HG02970 (cell line): ENCODE measurements around the gene BPIFB3.
"Not testable (repeated sequence)": the region's sequence is repeated elsewhere in the genome, so short reads cannot be mapped to it uniquely, and the experiment has no call there.

Experiments used
- ATAC-seq: cut with Tn5 transposase; IDR thresholded peaks from one replicate; pipeline ENCODE4 v1.9.1; 2021; ENCODE audit warnings: mild to moderate bottlenecking, moderate library complexity, moderate number of reproducible peaks; ENCODE audit not compliant: unreplicated experiment, low FRiP score

BPIFB3 gene

GRCh38 chr20:33111306-33111705 is 57.6 kb downstream of the BPIFB3 start:
- no peak for ATAC-seq

GRCh38 chr20:33112547-33113386 is 59.1 kb downstream of the BPIFB3 start:
- ATAC-seq, result no peak

- ATAC-seq, result no peak
Observed at GRCh38 chr20:33113387-33113908, 59.7 kb downstream of the BPIFB3 start.

GRCh38 chr20:33115501-33115900 is 61.8 kb downstream of the BPIFB3 start:
- ATAC-seq, result not testable (repeated sequence)

GRCh38 chr20:33119725-33120720 is 66.3 kb downstream of the BPIFB3 start:
- ATAC-seq, result no peak

- ATAC-seq, result no peak
Observed at GRCh38 chr20:33120934-33121333, 67.2 kb downstream of the BPIFB3 start.

DNA sequence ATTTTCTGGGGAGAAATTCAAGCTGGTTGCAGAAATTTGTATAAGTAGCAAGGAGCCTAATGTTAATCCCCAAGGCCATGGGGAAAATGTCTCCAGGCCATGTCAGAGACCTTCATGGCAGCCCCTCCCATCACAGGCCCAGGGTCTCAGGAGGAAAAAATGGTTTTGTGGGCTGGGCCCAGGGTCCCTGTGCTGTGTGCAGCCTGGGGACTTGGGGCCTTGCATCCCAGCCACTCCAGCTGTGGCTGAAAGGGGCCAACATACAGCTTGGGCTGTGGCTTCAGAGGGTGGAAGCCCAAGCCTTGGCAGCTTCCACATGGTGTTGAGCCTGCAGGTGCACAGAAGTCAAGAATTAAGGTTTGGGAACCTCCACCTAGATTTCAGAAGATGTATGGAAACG is 68.6 kb downstream of the BPIFB3 start:
- ATAC-seq, result not testable (repeated sequence)
